Prostate gland (tissue), 2 donors: ENCODE results near the gene SRRM2.

Source experiments
- CTCF ChIP-seq, 4 experiments: fragments of 200-600 bp in 2 of 4; fragments of 450-650 bp in 2 of 4; sonication (generic) in 2 of 4; IDR thresholded peaks; 1 replicate in 3 of 4; 2 replicates in 1 of 4; pipeline ENCODE4 v1.5.1; 2016 to 2019; ENCODE audit warnings: antibody characterized with exemption in 4 of 4, mild to moderate bottlenecking in 2 of 4, moderate library complexity in 2 of 4
- POLR2A ChIP-seq: fragments of 450-650 bp; IDR thresholded peaks from one replicate; pipeline ENCODE4 v1.6.1; 2016; ENCODE audit warnings: antibody characterized with exemption, mild to moderate bottlenecking
- POLR2AphosphoS5 ChIP-seq: sonication (generic); formaldehyde crosslinking; IDR thresholded peaks from one replicate; pipeline ENCODE4 v1.6.1; 2017; ENCODE audit warnings: antibody characterized with exemption

GRCh38 chr16:2778630-2778958 lies 26.2 kb downstream of the SRRM2 start:
- TF ChIP-seq CTCF (IDR thresholded peaks at IDR 0.05), result no peak
- no peak for TF ChIP-seq POLR2A
- TF ChIP-seq POLR2AphosphoS5, result no peak
